ENCODE results near the gene BTLA. TPM values are rescaled to one million over a fixed set of nuclear protein-coding genes. Genes with fewer than 3 reads are reported as not detected.
A peak's percentile ranks its signal among the peaks of the same experiment; 100 is the strongest.

The BTLA gene
- total RNA-seq, 5 donors from 2014 or later (not counting 1 experiment from before 2014, with no cell fraction given): 11.5 to 16.9 (median 15.2) TPM

GRCh38 chr3:112474796-112475195 lies 24.5 kb downstream of the BTLA start:
- POLR2A ChIA-PET: interaction anchor here in 1 of 2 donors (0.5 kb wide), 1 partner anchor 23 kb away, joined by 5 read pairs; no protein-coding TSS in a partner anchor
- Mint-ChIP-seq H3K4me3 (peak overlapping the region in 1 of 3 donors; percentile 44), H3K36me3 (peaks cover 65% of the 10 kb centered on the region), H3K27me3 (no peaks in the 10 kb centered on the region), H3K4me1 (peaks cover 68 to 75% (median 70%) of the 10 kb centered on the region in 3 donors), H3K27ac (peak overlapping the region; percentile 71 to 79), H3K9me3 (peaks cover 0 to 4% (median 0%) of the 10 kb centered on the region in 3 donors)
- Histone ChIP-seq H3K27me3 (replicated peaks in 1 of 2; ENCODE audit: control insufficient read depth in 2 of 2, extremely low read depth in 1 of 2, insufficient read depth in 2 of 2, low read length in 1 of 2) (no peaks in the 10 kb centered on the region), H3K9me3 (no peaks in the 10 kb centered on the region), H3K36me3 (ENCODE audit: control insufficient read depth in 2 of 2, extremely low read depth in 1 of 2, insufficient read depth in 1 of 2, low read length in 1 of 2) (peaks cover 0 to 14% of the 10 kb centered on the region in 2 donors), H3K27ac (ENCODE audit: low read length) (peak overlapping the region; percentile 8), H3K4me1 (ENCODE audit: control insufficient read depth in 1 of 2, extremely low read depth in 1 of 2, insufficient read depth in 2 of 2, low read length in 2 of 2) (peaks cover 30 to 43% of the 10 kb centered on the region in 2 experiments), H3K4me3 (ENCODE audit: control insufficient read depth in 1 of 2, extremely low read depth in 1 of 2, low read length in 1 of 2) (no peak overlapping the region)
- ATAC-seq (replicated peaks in 1 of 4) (no peak), DNase-seq (no peak)
- 91% methylated on average over 1 of the region's 2 CpGs for WGBS (ENCODE audit: insufficient coverage)
- CTCF ChIA-PET: no interaction called here

- H3K36me3 Mint-ChIP-seq: peaks cover 58% of the 10 kb centered on the region
- H3K27ac ChIP-seq (ENCODE audit: low read length): peak overlapping the region; percentile 40
- no peaks in the 10 kb centered on the region for H3K27me3 Mint-ChIP-seq
Measured at GRCh38 chr3:112472691-112473090, 26.6 kb downstream of the BTLA start.

GRCh38 chr3:112471596-112472325 lies 27.5 kb downstream of the BTLA start:
- Mint-ChIP-seq H3K4me3 (peak overlapping the region in 1 of 3 donors; percentile 65), H3K4me1 (peaks cover 85 to 89% (median 85%) of the 10 kb centered on the region in 3 donors), H3K36me3 (peaks cover 57% of the 10 kb centered on the region), H3K9me3 (peaks cover 0 to 4% (median 0%) of the 10 kb centered on the region in 3 donors), H3K27ac (peak overlapping the region; percentile 83 to 88), H3K27me3 (no peaks in the 10 kb centered on the region)
- WGBS (ENCODE audit: insufficient coverage): 92% methylated on average over 3 of the region's 4 CpGs
- DNase-seq (no peak), ATAC-seq (replicated peaks in 1 of 4) (peak in 1 of 4 experiments; percentile 42)
- ChIA-PET POLR2A (no interaction called here), CTCF (no interaction called here)
- no peak overlapping the region for H3K27ac ChIP-seq (ENCODE audit: low read length)
- H3K36me3 ChIP-seq (ENCODE audit: control insufficient read depth in 2 of 2, extremely low read depth in 1 of 2, insufficient read depth in 1 of 2, low read length in 1 of 2): peaks cover 0 to 10% of the 10 kb centered on the region in 2 donors
- H3K4me1 ChIP-seq (ENCODE audit: control insufficient read depth in 1 of 2, extremely low read depth in 1 of 2, insufficient read depth in 2 of 2, low read length in 2 of 2): peaks cover 36 to 60% of the 10 kb centered on the region in 2 experiments
- H3K9me3 ChIP-seq: no peaks in the 10 kb centered on the region
- no peaks in the 10 kb centered on the region for H3K27me3 ChIP-seq (replicated peaks in 1 of 2; ENCODE audit: control insufficient read depth in 2 of 2, extremely low read depth in 1 of 2, insufficient read depth in 2 of 2, low read length in 1 of 2)
- H3K4me3 ChIP-seq (ENCODE audit: control insufficient read depth in 1 of 2, extremely low read depth in 1 of 2, low read length in 1 of 2): no peak overlapping the region

More at GRCh38 chr3:112472691-112473090, 26.6 kb downstream of the BTLA start:
- no peak for DNase-seq
- Mint-ChIP-seq H3K9me3 (peaks cover 0 to 4% (median 0%) of the 10 kb centered on the region in 3 donors), H3K4me3 (peak overlapping the region in 1 of 3 donors; percentile 65), H3K4me1 (peaks cover 78 to 82% (median 81%) of the 10 kb centered on the region in 3 donors), H3K27ac (peak overlapping the region; percentile 89 to 93)
- no peak for ATAC-seq (replicated peaks in 1 of 4)
- Histone ChIP-seq H3K36me3 (ENCODE audit: control insufficient read depth in 2 of 2, extremely low read depth in 1 of 2, insufficient read depth in 1 of 2, low read length in 1 of 2) (peaks cover 0 to 6% of the 10 kb centered on the region in 2 donors), H3K4me1 (ENCODE audit: control insufficient read depth in 1 of 2, extremely low read depth in 1 of 2, insufficient read depth in 2 of 2, low read length in 2 of 2) (peaks cover 33 to 58% of the 10 kb centered on the region in 2 experiments), H3K9me3 (no peaks in the 10 kb centered on the region), H3K4me3 (ENCODE audit: control insufficient read depth in 1 of 2, extremely low read depth in 1 of 2, low read length in 1 of 2) (no peak overlapping the region), H3K27me3 (replicated peaks in 1 of 2; ENCODE audit: control insufficient read depth in 2 of 2, extremely low read depth in 1 of 2, insufficient read depth in 2 of 2, low read length in 1 of 2) (no peaks in the 10 kb centered on the region)
- no CpG with 5 or more reads among the region's 1 CpG for WGBS (ENCODE audit: insufficient coverage)
- POLR2A ChIA-PET: no interaction called here
- CTCF ChIA-PET: no interaction called here

- Mint-ChIP-seq H3K4me1 (peaks cover 87 to 94% (median 90%) of the 10 kb centered on the region in 3 donors), H3K36me3 (peaks cover 62% of the 10 kb centered on the region), H3K27me3 (no peaks in the 10 kb centered on the region), H3K9me3 (peaks cover 0 to 4% (median 0%) of the 10 kb centered on the region in 3 donors), H3K4me3 (peak overlapping the region in 1 of 3 donors; percentile 15), H3K27ac (peak overlapping the region; percentile 76 to 88)
- no peak for ATAC-seq (replicated peaks in 1 of 4)
- no peak overlapping the region for H3K27ac ChIP-seq (ENCODE audit: low read length)
- H3K9me3 ChIP-seq: no peaks in the 10 kb centered on the region
- H3K36me3 ChIP-seq (ENCODE audit: control insufficient read depth in 2 of 2, extremely low read depth in 1 of 2, insufficient read depth in 1 of 2, low read length in 1 of 2): peaks cover 0 to 14% of the 10 kb centered on the region in 2 donors
- ChIA-PET CTCF (interaction anchor here in 1 of 2 donors (0.6 kb wide), 2 partner anchors 27 to 398 kb away, joined by 3 to 6 read pairs; no protein-coding TSS in a partner anchor), POLR2A (no interaction called here)
- peaks cover 36 to 66% of the 10 kb centered on the region in 2 experiments for H3K4me1 ChIP-seq (ENCODE audit: control insufficient read depth in 1 of 2, extremely low read depth in 1 of 2, insufficient read depth in 2 of 2, low read length in 2 of 2)
- DNase-seq: no peak
- no CpG with 5 or more reads among the region's 4 CpGs for WGBS (ENCODE audit: insufficient coverage)
- H3K27me3 ChIP-seq (replicated peaks in 1 of 2; ENCODE audit: control insufficient read depth in 2 of 2, extremely low read depth in 1 of 2, insufficient read depth in 2 of 2, low read length in 1 of 2): no peaks in the 10 kb centered on the region
- H3K4me3 ChIP-seq (ENCODE audit: control insufficient read depth in 1 of 2, extremely low read depth in 1 of 2, low read length in 1 of 2): no peak overlapping the region
Measured at GRCh38 chr3:112470788-112471187, 28.5 kb downstream of the BTLA start.

GRCh38 chr3:112469671-112470070 lies 29.6 kb downstream of the BTLA start:
- Histone ChIP-seq H3K4me1 (ENCODE audit: control insufficient read depth in 1 of 2, extremely low read depth in 1 of 2, insufficient read depth in 2 of 2, low read length in 2 of 2) (peaks cover 35 to 72% of the 10 kb centered on the region in 2 experiments), H3K4me3 (ENCODE audit: control insufficient read depth in 1 of 2, extremely low read depth in 1 of 2, low read length in 1 of 2) (no peak overlapping the region), H3K27ac (ENCODE audit: low read length) (peak overlapping the region; percentile 11), H3K9me3 (no peaks in the 10 kb centered on the region), H3K36me3 (ENCODE audit: control insufficient read depth in 2 of 2, extremely low read depth in 1 of 2, insufficient read depth in 1 of 2, low read length in 1 of 2) (peaks cover 0 to 15% of the 10 kb centered on the region in 2 donors), H3K27me3 (replicated peaks in 1 of 2; ENCODE audit: control insufficient read depth in 2 of 2, extremely low read depth in 1 of 2, insufficient read depth in 2 of 2, low read length in 1 of 2) (no peaks in the 10 kb centered on the region)
- ChIA-PET POLR2A (interaction anchor here in 1 of 2 donors (0.6 kb wide), 2 partner anchors 106 to 1067 kb away, joined by 3 read pairs; no protein-coding TSS in a partner anchor), CTCF (no interaction called here)
- H3K9me3 Mint-ChIP-seq: peaks cover 0 to 1% (median 0%) of the 10 kb centered on the region in 3 donors
- H3K27ac Mint-ChIP-seq: peak overlapping the region; percentile 76 to 88
- no peaks in the 10 kb centered on the region for H3K27me3 Mint-ChIP-seq
- DNase-seq: no peak
- H3K4me3 Mint-ChIP-seq: no peak overlapping the region
- peaks cover 57% of the 10 kb centered on the region for H3K36me3 Mint-ChIP-seq
- H3K4me1 Mint-ChIP-seq: peaks cover 89 to 94% (median 92%) of the 10 kb centered on the region in 3 donors
- no peak for ATAC-seq (replicated peaks in 1 of 4)

GRCh38 chr3:112467539-112467938 lies 31.7 kb downstream of the BTLA start:
- Histone ChIP-seq H3K4me3 (ENCODE audit: control insufficient read depth in 1 of 2, extremely low read depth in 1 of 2, low read length in 1 of 2) (no peak overlapping the region), H3K9me3 (no peaks in the 10 kb centered on the region), H3K27me3 (replicated peaks in 1 of 2; ENCODE audit: control insufficient read depth in 2 of 2, extremely low read depth in 1 of 2, insufficient read depth in 2 of 2, low read length in 1 of 2) (no peaks in the 10 kb centered on the region), H3K4me1 (ENCODE audit: control insufficient read depth in 1 of 2, extremely low read depth in 1 of 2, insufficient read depth in 2 of 2, low read length in 2 of 2) (peaks cover 26 to 73% of the 10 kb centered on the region in 2 experiments), H3K27ac (ENCODE audit: low read length) (peak overlapping the region; percentile 3), H3K36me3 (ENCODE audit: control insufficient read depth in 2 of 2, extremely low read depth in 1 of 2, insufficient read depth in 1 of 2, low read length in 1 of 2) (peaks cover 0 to 15% of the 10 kb centered on the region in 2 donors)
- ATAC-seq (replicated peaks in 1 of 4) (no peak), DNase-seq (no peak)
- peaks cover 49% of the 10 kb centered on the region for H3K36me3 Mint-ChIP-seq
- peaks cover 91 to 92% (median 92%) of the 10 kb centered on the region in 3 donors for H3K4me1 Mint-ChIP-seq
- POLR2A ChIA-PET: interaction anchor here in 1 of 2 donors (0.6 kb wide), 1 partner anchor 1435 kb away, joined by 3 read pairs; no protein-coding TSS in a partner anchor
- H3K4me3 Mint-ChIP-seq: peak overlapping the region in 1 of 3 donors; percentile 29
- peak overlapping the region; percentile 81 to 87 for H3K27ac Mint-ChIP-seq
- H3K27me3 Mint-ChIP-seq: no peaks in the 10 kb centered on the region
- CTCF ChIA-PET: no interaction called here
- no peaks in the 10 kb centered on the region for H3K9me3 Mint-ChIP-seq
- WGBS (ENCODE audit: insufficient coverage): no CpG with 5 or more reads among the region's 1 CpG

Data from T-cell (primary cell).